ENCODE measurements around the gene FXR2.

The FXR2 gene

GRCh38 chr17:7587420-7588151, 27.1 kb downstream of the FXR2 start:
- no peak for DNase-seq

- no peak for DNase-seq
Measured at GRCh38 chr17:7586673-7587419, 27.9 kb downstream of the FXR2 start.

GRCh38 chr17:7583253-7584109, 31.2 kb downstream of the FXR2 start, which contains the start of gene MPDU1:
Gene MPDU1 (plus strand): TSS chr17:7583852. CDS start chr17:7583863, 11 bp downstream.
- DNase-seq: peak; percentile 87

GRCh38 chr17:7582396-7583252, 32.1 kb downstream of the FXR2 start:
- DNase-seq: no peak

- DNase-seq: no peak
Measured at GRCh38 chr17:7580604-7581575, 33.8 kb downstream of the FXR2 start.

GRCh38 chr17:7579834-7580603, 34.7 kb downstream of the FXR2 start:
- DNase-seq: no peak

- no peak for DNase-seq
Measured at GRCh38 chr17:7579001-7579833, 35.5 kb downstream of the FXR2 start, which contains the start of gene CD68. Gene CD68 (plus strand): TSS chr17:7579638. CDS start chr17:7579678, 40 bp downstream.

GRCh38 chr17:7577327-7578199, 37.1 kb downstream of the FXR2 start:
- DNase-seq: no peak

- no peak for DNase-seq
Measured at GRCh38 chr17:7576432-7576937, 38.2 kb downstream of the FXR2 start.

- DNase-seq: no peak
Measured at GRCh38 chr17:7575959-7576358, 38.7 kb downstream of the FXR2 start.

GRCh38 chr17:7575481-7575883, 39.2 kb downstream of the FXR2 start:
- no peak for DNase-seq

GRCh38 chr17:7574176-7574953, 40.3 kb downstream of the FXR2 start:
- no peak for DNase-seq

- peak; percentile 23 for DNase-seq
Measured at GRCh38 chr17:7573324-7574080, 41.2 kb downstream of the FXR2 start.

- peak; percentile 85 for DNase-seq
Measured at GRCh38 chr17:7572588-7573323, 41.9 kb downstream of the FXR2 start.

GRCh38 chr17:7572338-7572587, 42.4 kb downstream of the FXR2 start:
- DNase-seq: no peak

- DNase-seq: no peak
Measured at GRCh38 chr17:7570351-7570750, 44.3 kb downstream of the FXR2 start.

All from NCI-H1417 treated with DMSO at 0.1 percent for 48 hours (cell line).